ENCODE data around the gene TANC2. TPM values are rescaled to one million over a fixed set of nuclear protein-coding genes. Genes with fewer than 3 reads are reported as not detected.

The TANC2 gene
- total RNA-seq, 1 experiment from 2014 or later: 18.6 TPM

- POLR2A ChIA-PET: interaction anchor here (1.2 kb wide), 1 partner anchor 411 kb away, joined by 3 read pairs; no protein-coding TSS in a partner anchor
- no peak overlapping the region for H3K27ac Mint-ChIP-seq
- H3K36me3 Mint-ChIP-seq: no peaks in the 10 kb centered on the region
- ATAC-seq: no peak
- TF ChIP-seq GRHL2 (CRISPR knock-in tag; IDR thresholded peaks at IDR 0.05; ENCODE audit: insufficient replicate concordance, severe bottlenecking): no peak
- H3K9me3 Mint-ChIP-seq: no peaks in the 10 kb centered on the region
- no peaks in the 10 kb centered on the region for H3K27me3 Mint-ChIP-seq (ENCODE audit: low read depth)
- H3K4me1 Mint-ChIP-seq: peaks cover 2% of the 10 kb centered on the region; the same call in 1 of the 2 replicates
- no peak for DNase-seq (ENCODE audit: low spot score)
- H3K4me3 Mint-ChIP-seq: no peak overlapping the region
- CTCF ChIA-PET: interaction anchor here (0.8 to 2.1 kb wide), 14 partner anchors 9 to 439 kb away, joined by 3 to 26 read pairs (median 4); no protein-coding TSS in a partner anchor
These were observed 30.2 kb downstream of the TANC2 start for GRCh38 chr17:62996221-62996620.

GRCh38 chr17:62998166-62998565 is 32.1 kb downstream of the TANC2 start:
- H3K9me3 Mint-ChIP-seq: 0 out of 2 replicates have a peak, but pooled peaks cover 4% of the 10 kb centered on the region
- no peaks in the 10 kb centered on the region for H3K27me3 Mint-ChIP-seq (ENCODE audit: low read depth)
- DNase-seq (ENCODE audit: low spot score): no peak
- H3K27ac Mint-ChIP-seq: no peak overlapping the region
- TF ChIP-seq ZNF232 (CRISPR knock-in tag; IDR thresholded peaks at IDR 0.05): no peak
- no peak for TF ChIP-seq NR3C1 (CRISPR knock-in tag; conservative IDR thresholded peaks at IDR 0.05; ENCODE audit: low read depth)
- no peak for TF ChIP-seq CTCF (IDR thresholded peaks at IDR 0.05)
- no peak for TF ChIP-seq CDX4 (CRISPR knock-in tag; IDR thresholded peaks at IDR 0.05; ENCODE audit: borderline replicate concordance)
- TF ChIP-seq NR2C2 (CRISPR knock-in tag; IDR thresholded peaks at IDR 0.05): no peak
- no peak for TF ChIP-seq HMGA2 (CRISPR knock-in tag; IDR thresholded peaks at IDR 0.05)
- H3K4me1 Mint-ChIP-seq: peaks cover 2% of the 10 kb centered on the region; the same call in 1 of the 2 replicates
- H3K36me3 Mint-ChIP-seq: no peaks in the 10 kb centered on the region
- CTCF ChIA-PET: interaction anchor here (0.8 kb wide), 1 partner anchor 11 kb away, joined by 3 read pairs; no protein-coding TSS in a partner anchor
- POLR2A ChIA-PET: no interaction called here
- H3K4me3 Mint-ChIP-seq: no peak overlapping the region
- ATAC-seq: no peak

- Mint-ChIP-seq H3K27me3 (ENCODE audit: low read depth) (no peaks in the 10 kb centered on the region), H3K27ac (no peak overlapping the region), H3K4me1 (peaks cover 2% of the 10 kb centered on the region; the same call in 1 of the 2 replicates), H3K4me3 (no peak overlapping the region), H3K9me3 (0 out of 2 replicates have a peak, but pooled peaks cover 4% of the 10 kb centered on the region), H3K36me3 (no peaks in the 10 kb centered on the region)
- TF ChIP-seq SMAD3 (CRISPR knock-in tag; IDR thresholded peaks at IDR 0.05; ENCODE audit: borderline replicate concordance) (no peak), ZNF232 (CRISPR knock-in tag; IDR thresholded peaks at IDR 0.05) (no peak), ZNF121 (CRISPR knock-in tag; IDR thresholded peaks at IDR 0.05) (no peak)
- ATAC-seq (0 out of 2 replicates have a peak, but pooled peaks have one; percentile 32), DNase-seq (ENCODE audit: low spot score) (no peak)
- ChIA-PET POLR2A (no interaction called here), CTCF (interaction anchor here (1.2 to 1.6 kb wide), 2 partner anchors 12 to 408 kb away, joined by 3 to 4 read pairs; no protein-coding TSS in a partner anchor)
These were observed 32.8 kb downstream of the TANC2 start for GRCh38 chr17:62998665-62999393.

GRCh38 chr17:62999736-63000135 is 33.7 kb downstream of the TANC2 start:
- ATAC-seq (no peak), DNase-seq (ENCODE audit: low spot score) (no peak)
- Mint-ChIP-seq H3K27ac (no peak overlapping the region), H3K27me3 (ENCODE audit: low read depth) (no peaks in the 10 kb centered on the region), H3K9me3 (0 out of 2 replicates have a peak, but pooled peaks cover 4% of the 10 kb centered on the region), H3K4me3 (no peak overlapping the region), H3K36me3 (no peaks in the 10 kb centered on the region), H3K4me1 (peaks cover 2% of the 10 kb centered on the region; the same call in 1 of the 2 replicates)
- CTCF ChIA-PET: interaction anchor here (1.2 to 1.6 kb wide), 2 partner anchors 13 to 407 kb away, joined by 3 to 4 read pairs; no protein-coding TSS in a partner anchor
- POLR2A ChIA-PET: no interaction called here
- TF ChIP-seq GTF2I (CRISPR knock-in tag; conservative IDR thresholded peaks at IDR 0.05) (no peak), TP53 (CRISPR knock-in tag; IDR thresholded peaks at IDR 0.05) (no peak), ZNF425 (CRISPR knock-in tag; conservative IDR thresholded peaks at IDR 0.05) (no peak), SMAD4 (CRISPR knock-in tag; IDR thresholded peaks at IDR 0.05) (no peak), ZBTB21 (CRISPR knock-in tag; IDR thresholded peaks at IDR 0.05; ENCODE audit: borderline replicate concordance) (no peak), TEAD1 (CRISPR knock-in tag; IDR thresholded peaks at IDR 0.05) (no peak), ZNF138 (CRISPR knock-in tag; conservative IDR thresholded peaks at IDR 0.05) (no peak), ATF6 (CRISPR knock-in tag; IDR thresholded peaks at IDR 0.05) (no peak), ESRRA (CRISPR knock-in tag; IDR thresholded peaks at IDR 0.05; ENCODE audit: borderline replicate concordance) (no peak), SP1 (CRISPR knock-in tag; conservative IDR thresholded peaks at IDR 0.05) (no peak), CBFB (CRISPR knock-in tag; IDR thresholded peaks at IDR 0.05; ENCODE audit: low read depth) (no peak), NR3C1 (CRISPR knock-in tag; conservative IDR thresholded peaks at IDR 0.05; ENCODE audit: low read depth) (no peak), MLX (CRISPR knock-in tag; IDR thresholded peaks at IDR 0.05) (no peak)
